Right cardiac atrium (tissue), 5 donors: Measurements from ENCODE around the gene GPX3. TPM values are rescaled to one million over a fixed set of nuclear protein-coding genes. Genes with fewer than 3 reads are reported as not detected.

Experiments used
- ATAC-seq, 2 donors: fragments of 200-7000 bp; cut with Tn5 transposase; one replicate each; pipeline versions ENCODE4 v1.8.0 to v1.9.1; 2020; ENCODE audit warnings: moderate library complexity in 2 of 2, mild to moderate bottlenecking in 1 of 2
- DNase-seq, 3 donors: peaks; one replicate each; pipeline ENCODE4 v3.0.0-alpha.2; 2020
- H3K27ac ChIP-seq: one replicate; pipeline ENCODE4 v1.5.1; 2013; ENCODE audit warnings: mild to moderate bottlenecking, low read length, control low read depth, moderate library complexity
- H3K27me3 ChIP-seq: one replicate; pipeline ENCODE4 v1.6.1; 2013; ENCODE audit not compliant: control insufficient read depth, insufficient read depth
- H3K4me1 ChIP-seq: one replicate; pipeline ENCODE4 v1.6.1; 2013; ENCODE audit warnings: low read length; ENCODE audit not compliant: control insufficient read depth, insufficient read depth
- H3K4me3 ChIP-seq: one replicate; pipeline ENCODE4 v1.5.1; 2013; ENCODE audit warnings: low read length, control low read depth
- H3K9me3 ChIP-seq: one replicate; pipeline ENCODE4 v1.6.1; 2013; ENCODE audit warnings: low read length; ENCODE audit not compliant: control insufficient read depth
- WGBS: extraction: QIAGEN DNeasy Blood & Tissue Kit; methylation state at CpG from one replicate; pipeline ENCODE4 v1.1.7; 2013; 5-methylcytosine and 5-hydroxymethylcytosine counted together
- intact Hi-C, 4 donors: fragments of 100-400 bp; cut with DNase I; formaldehyde crosslinking; loops; one replicate each; pipeline versions ENCODE4 v1.11.0 to v1.14.0; 2022 to 2023
- polyA plus RNA-seq: library from polyadenylated mRNA; stranded (reverse); fragments of 200-250 nt; gene quantifications from one replicate; pipeline ENCODE4 v1.2.3, GENCODE V29; 2013
- total RNA-seq, 4 donors: library from RNA; stranded (reverse); fragmentation: NEBNext Ultra II Directional; extraction: Animal tissue kit (Norgen Biotek cat#: 25700); gene quantifications; one replicate each; pipeline ENCODE4 v1.2.1, GENCODE V29; 2021
- donor health status: healthy with polysubstance abuse.
- donor health status: DM: no; HTN: yes; CAD: no.
- donor health status: DM: no; HTN: no; CAD: no.
- donor health status: DM: no; HTN: yes; CAD: no; lungs with severe emphysema.
- donor health status: DM: yes; HTN: yes; CAD: no.

GPX3 gene
- total and polyA plus RNA-seq, 5 donors = 1,359 to 2,012 (median 1,476) TPM

- H3K9me3 ChIP-seq = no peaks in the 10 kb centered on the region
- no peaks in the 10 kb centered on the region for H3K27me3 ChIP-seq
- DNase-seq (no peak), ATAC-seq (no peak)
- H3K4me1 ChIP-seq = peaks cover 20% of the 10 kb centered on the region
- no peak overlapping the region for H3K27ac ChIP-seq
- intact Hi-C loops = no loop called here
- WGBS = 92% methylated on average over 14 of the region's 14 CpGs
- H3K4me3 ChIP-seq = no peak overlapping the region
Measured at GRCh38 chr5:151033217-151033934, 13.0 kb downstream of the GPX3 start.

GRCh38 chr5:151034422-151035379 lies 14.3 kb downstream of the GPX3 start:
- intact Hi-C loops = no loop called here
- ATAC-seq (no peak), DNase-seq (no peak)
- WGBS = 90% methylated on average over 19 of the region's 19 CpGs
- Histone ChIP-seq H3K4me1 (peaks cover 25% of the 10 kb centered on the region), H3K4me3 (no peak overlapping the region), H3K27me3 (no peaks in the 10 kb centered on the region), H3K9me3 (no peaks in the 10 kb centered on the region), H3K27ac (no peak overlapping the region)

- Histone ChIP-seq H3K27ac (no peak overlapping the region), H3K4me1 (peaks cover 28% of the 10 kb centered on the region)
- 89% methylated on average over 6 of the region's 6 CpGs for WGBS
Measured at GRCh38 chr5:151036556-151036955, 16.2 kb downstream of the GPX3 start.

GRCh38 chr5:151037561-151038411 lies 17.4 kb downstream of the GPX3 start:
- ATAC-seq = peak; percentile 60 to 76
- Histone ChIP-seq H3K9me3 (no peaks in the 10 kb centered on the region), H3K27me3 (no peaks in the 10 kb centered on the region), H3K27ac (peak overlapping the region; percentile 56), H3K4me1 (peaks cover 28% of the 10 kb centered on the region), H3K4me3 (no peak overlapping the region)
- DNase-seq = peak in 2 of 3 donors; percentile 42 to 76
- 36% methylated on average over 12 of the region's 12 CpGs for WGBS
- intact Hi-C loops = no loop called here

More at GRCh38 chr5:151036556-151036955, 16.2 kb downstream of the GPX3 start:
- Histone ChIP-seq H3K4me3 (no peak overlapping the region), H3K27me3 (no peaks in the 10 kb centered on the region), H3K9me3 (no peaks in the 10 kb centered on the region)
- ATAC-seq (no peak), DNase-seq (no peak)
- intact Hi-C loops = no loop called here

- 55% methylated on average over 8 of the region's 8 CpGs for WGBS
- peaks cover 28% of the 10 kb centered on the region for H3K4me1 ChIP-seq
- intact Hi-C loops = no loop called here
- no peak overlapping the region for H3K4me3 ChIP-seq
- H3K27ac ChIP-seq = peak overlapping the region; percentile 56
- peak in 2 of 3 donors; percentile 66 to 69 for DNase-seq
- no peaks in the 10 kb centered on the region for H3K27me3 ChIP-seq
- no peaks in the 10 kb centered on the region for H3K9me3 ChIP-seq
- peak in 1 of 2 donors; percentile 34 for ATAC-seq
Measured at GRCh38 chr5:151038412-151038745, 18.0 kb downstream of the GPX3 start.

- no peaks in the 10 kb centered on the region for H3K27me3 ChIP-seq
- H3K4me3 ChIP-seq = no peak overlapping the region
- DNase-seq = no peak
- H3K9me3 ChIP-seq = no peaks in the 10 kb centered on the region
- intact Hi-C loops = no loop called here
- peaks cover 28% of the 10 kb centered on the region for H3K4me1 ChIP-seq
- peak overlapping the region; percentile 56 for H3K27ac ChIP-seq
- ATAC-seq = peak in 1 of 2 donors; percentile 27
- 54% methylated on average over 7 of the region's 7 CpGs for WGBS
Measured at GRCh38 chr5:151038801-151039238, 18.4 kb downstream of the GPX3 start.

- H3K4me3 ChIP-seq = no peak overlapping the region
- intact Hi-C loops = loop anchor here in 1 of 4 donors (5.0 kb wide), 1 partner anchor 37 kb away; no protein-coding TSS in a partner anchor
- peaks cover 28% of the 10 kb centered on the region for H3K4me1 ChIP-seq
- H3K27me3 ChIP-seq = no peaks in the 10 kb centered on the region
- H3K27ac ChIP-seq = peak overlapping the region; percentile 56
- 91% methylated on average over 9 of the region's 9 CpGs for WGBS
- DNase-seq (no peak), ATAC-seq (no peak)
- H3K9me3 ChIP-seq = no peaks in the 10 kb centered on the region
Measured at GRCh38 chr5:151039665-151040064, 19.3 kb downstream of the GPX3 start.

GRCh38 chr5:151040211-151040747 lies 19.9 kb downstream of the GPX3 start:
- intact Hi-C loops = loop anchor here in 1 of 4 donors (5.0 kb wide), 1 partner anchor 38 kb away; no protein-coding TSS in a partner anchor
- Histone ChIP-seq H3K4me3 (no peak overlapping the region), H3K4me1 (peaks cover 28% of the 10 kb centered on the region), H3K9me3 (no peaks in the 10 kb centered on the region), H3K27me3 (no peaks in the 10 kb centered on the region), H3K27ac (peak overlapping the region; percentile 56)
- ATAC-seq = peak; percentile 31 to 36
- 66% methylated on average over 8 of the region's 8 CpGs for WGBS
- no peak for DNase-seq

- intact Hi-C loops = loop anchor here in 1 of 4 donors (5.0 kb wide), 1 partner anchor 39 kb away; no protein-coding TSS in a partner anchor
- no peaks in the 10 kb centered on the region for H3K9me3 ChIP-seq
- no peak for ATAC-seq
- DNase-seq = no peak
- H3K4me1 ChIP-seq = peaks cover 28% of the 10 kb centered on the region
- 81% methylated on average over 11 of the region's 11 CpGs for WGBS
- H3K4me3 ChIP-seq = no peak overlapping the region
- no peaks in the 10 kb centered on the region for H3K27me3 ChIP-seq
- H3K27ac ChIP-seq = no peak overlapping the region
Measured at GRCh38 chr5:151041577-151042268, 21.3 kb downstream of the GPX3 start.
